Measurements from ENCODE around the gene CDX1. TPM values are rescaled to one million over a fixed set of nuclear protein-coding genes. Genes with fewer than 3 reads are reported as not detected.

The CDX1 gene
- total RNA-seq, 1 experiment from 2014 or later, result 0.22 TPM

DNA sequence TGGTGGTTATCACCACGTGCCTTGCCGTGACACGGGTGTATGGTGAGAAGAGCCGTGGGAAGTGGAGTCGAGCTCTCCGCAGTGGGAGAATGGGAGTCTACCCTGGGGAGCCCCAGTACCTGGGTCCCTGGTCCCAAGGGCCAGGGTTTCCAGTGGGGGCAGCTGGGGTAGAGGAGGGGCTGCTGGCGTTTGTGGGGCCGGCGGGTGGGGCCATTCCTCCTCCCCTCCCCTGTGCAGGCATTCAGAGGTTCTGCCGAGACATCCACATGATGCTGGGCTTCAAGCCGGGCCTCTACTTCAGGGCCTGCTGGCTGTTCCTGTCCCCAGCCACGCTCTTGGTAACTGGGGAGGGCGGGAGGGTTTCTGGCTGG, 38.0 kb downstream of the CDX1 start:
- H3K27ac Mint-ChIP-seq, result no peak overlapping the region

More for the DNA sequence above, 38.0 kb downstream of the CDX1 start:
- H3K56ac ChIP-seq (ENCODE audit: insufficient read length, low read depth, low read length), result no peak overlapping the region
- Mint-ChIP-seq H3K27me3 (ENCODE audit: low read depth) (peaks cover 27% of the 10 kb centered on the region), H3K36me3 (ENCODE audit: insufficient read depth in 1 of 3, low read depth in 3 of 3) (peaks cover 0 to 2% (median 0%) of the 10 kb centered on the region in 3 experiments; a peak in 1 of 7 replicates), H3K9me3 (peaks cover 0 to 4% of the 10 kb centered on the region in 2 experiments; a peak in 2 of 5 replicates), H3K4me1 (peaks cover 11 to 24% of the 10 kb centered on the region in 2 experiments), H3K4me3 (no peak overlapping the region)
- no peak for TF ChIP-seq CTCF (conservative IDR thresholded peaks at IDR 0.05)
- H4K91ac ChIP-seq (ENCODE audit: insufficient read length, low read depth, low read length), result no peak overlapping the region
- no peak overlapping the region for H2BK20ac ChIP-seq (ENCODE audit: low read depth, low read length, poor library complexity, severe bottlenecking)
- H3K23ac ChIP-seq (ENCODE audit: insufficient read length, low read depth, low read length), result no peak overlapping the region
- no peaks in the 10 kb centered on the region for H3K9me3 ChIP-seq (ENCODE audit: control insufficient read depth, low read depth, low read length)
- no peak overlapping the region for H3K14ac ChIP-seq (ENCODE audit: insufficient read depth, low read length)
- H3K9ac ChIP-seq (ENCODE audit: extremely low read depth, insufficient read length, low read length), result no peak overlapping the region
- H3K23me2 ChIP-seq (ENCODE audit: insufficient read length, low read depth, low read length, poor library complexity, severe bottlenecking), result no peaks in the 10 kb centered on the region
- H2AFZ ChIP-seq (ENCODE audit: low read length), result no peak overlapping the region
- no peak overlapping the region for H3K27ac ChIP-seq (ENCODE audit: insufficient read length, low read depth, low read length)
- H2BK15ac ChIP-seq (ENCODE audit: low read depth, low read length), result no peak overlapping the region
- H2BK5ac ChIP-seq (ENCODE audit: insufficient read length, low read length), result no peak overlapping the region
- H3K4ac ChIP-seq (ENCODE audit: low read depth, low read length), result no peak overlapping the region
- no peak overlapping the region for H2AK5ac ChIP-seq (ENCODE audit: insufficient read length, low read length)
- DNase-seq, result no peak
- H3K79me1 ChIP-seq (ENCODE audit: insufficient read depth, low read depth, low read length, poor library complexity, severe bottlenecking), result no peaks in the 10 kb centered on the region
- H3K4me2 ChIP-seq (ENCODE audit: insufficient read depth, insufficient read length, low read length), result no peak overlapping the region
- no peaks in the 10 kb centered on the region for H3K4me1 ChIP-seq (ENCODE audit: insufficient read depth, low read length)
- no peaks in the 10 kb centered on the region for H4K20me1 ChIP-seq (ENCODE audit: control insufficient read depth, insufficient read depth, insufficient read length)
- H4K8ac ChIP-seq (replicated peaks; ENCODE audit: insufficient read length, low read depth, low read length), result no peak overlapping the region
- no peak overlapping the region for H2BK120ac ChIP-seq (ENCODE audit: low read depth, low read length, poor library complexity, severe bottlenecking)
- no peaks in the 10 kb centered on the region for H3K79me2 ChIP-seq (ENCODE audit: insufficient read depth, low read length)
- WGBS (ENCODE audit: extremely low coverage, insufficient read length, low lambda C conversion rate), result no CpG with 5 or more reads among the region's 13 CpGs
- H3K27me3 ChIP-seq (ENCODE audit: insufficient read depth, low read length), result peaks cover 3% of the 10 kb centered on the region; the same call in 1 of the 2 replicates
- no peak overlapping the region for H2BK12ac ChIP-seq (ENCODE audit: insufficient read length, low read depth, low read length)
- H3K18ac ChIP-seq (ENCODE audit: insufficient read length, low read depth, low read length), result no peak overlapping the region
- no peak overlapping the region for H4K5ac ChIP-seq (ENCODE audit: insufficient read length, low read depth, low read length)
- H3T11ph ChIP-seq (ENCODE audit: low read length), result no peak overlapping the region

All from H9 (cell line).